HG03378 (cell line): ENCODE measurements around the gene PRXL2A.
A peak's percentile ranks its signal among the peaks of the same experiment; 100 is the strongest.

Source experiments
- ATAC-seq: cut with Tn5 transposase; IDR thresholded peaks from one replicate; pipeline ENCODE4 v1.9.1; 2021; ENCODE audit warnings: mild to moderate bottlenecking, moderate library complexity; ENCODE audit not compliant: unreplicated experiment

PRXL2A gene

GRCh38 chr10:80443531-80443974 lies 35.2 kb downstream of the PRXL2A start:
- peak; percentile 61 for ATAC-seq

- no peak for ATAC-seq
Observed at GRCh38 chr10:80444124-80444523, 35.8 kb downstream of the PRXL2A start.

GRCh38 chr10:80444646-80445319 lies 36.4 kb downstream of the PRXL2A start:
- ATAC-seq = peak; percentile 85

GRCh38 chr10:80447436-80448190 lies 39.3 kb downstream of the PRXL2A start:
- ATAC-seq = no peak

- no peak for ATAC-seq
Observed at GRCh38 chr10:80448209-80448942, 40.0 kb downstream of the PRXL2A start.

- no peak for ATAC-seq
Observed at GRCh38 chr10:80449520-80449919, 41.2 kb downstream of the PRXL2A start.

- ATAC-seq = no peak
Observed at GRCh38 chr10:80451132-80451531, 42.8 kb downstream of the PRXL2A start.

- ATAC-seq = no peak
Observed at GRCh38 chr10:80452069-80452468, 43.7 kb downstream of the PRXL2A start.

- ATAC-seq = no peak
Observed at GRCh38 chr10:80452640-80453039, 44.3 kb downstream of the PRXL2A start.

GRCh38 chr10:80453056-80453841 lies 44.9 kb downstream of the PRXL2A start:
- no peak for ATAC-seq

- ATAC-seq = peak; percentile 30
Observed at GRCh38 chr10:80453842-80454512, 45.6 kb downstream of the PRXL2A start, which contains the start of gene TSPAN14. TSPAN14 (plus strand) TSS chr10:80454310; CDS start chr10:80489234, 34,924 bp downstream.

GRCh38 chr10:80454513-80455460 lies 46.4 kb downstream of the PRXL2A start:
- ATAC-seq = peak; percentile 6

GRCh38 chr10:80455461-80456349 lies 47.4 kb downstream of the PRXL2A start:
- no peak for ATAC-seq

GRCh38 chr10:80457554-80458262 lies 49.4 kb downstream of the PRXL2A start:
- no peak for ATAC-seq

- no peak for ATAC-seq
Observed at GRCh38 chr10:80458263-80458625, 49.9 kb downstream of the PRXL2A start.

GRCh38 chr10:80458638-80459037 lies 50.3 kb downstream of the PRXL2A start:
- no peak for ATAC-seq

- ATAC-seq = peak; percentile 51
Observed at GRCh38 chr10:80459047-80459865, 50.9 kb downstream of the PRXL2A start.
